ENCODE measurements around the gene SPPL2B. TPM values are rescaled to one million over a fixed set of nuclear protein-coding genes. Genes with fewer than 3 reads are reported as not detected.

Gene SPPL2B
- total RNA-seq, 1 experiment from 2014 or later: 76.0 TPM

GRCh38 chr19:2353887-2354592, 25.6 kb downstream of the SPPL2B start:
- intact Hi-C loops (cut with micrococcal nuclease; ENCODE audit: unreplicated experiment) (no loop called here), in situ Hi-C loops (cut with HindIII; ENCODE audit: low pct_unique_long_range_greater_than_20kb, low sequenced_read_pairs) (no loop called here)
- no peaks in the 10 kb centered on the region for H3K27me3 ChIP-seq (ENCODE audit: control insufficient read depth, insufficient read depth, low read length)
- ChIA-PET POLR2A (no interaction called here), CTCF (no interaction called here)
- no peaks in the 10 kb centered on the region for H3K36me3 ChIP-seq (ENCODE audit: control insufficient read depth, insufficient read depth, low read length)
- BruUV-seq (replicated peaks): no TSS peak
- TF ChIP-seq REST (IDR thresholded peaks at IDR 0.05; ENCODE audit: insufficient read depth in 1 of 2, low read depth in 2 of 2, low read length in 1 of 2): no peak
- no peak for TF ChIP-seq SIN3A (IDR thresholded peaks at IDR 0.05; ENCODE audit: borderline replicate concordance, insufficient read depth, low read depth, low read length)
- no peak for TF ChIP-seq POLR2AphosphoS5 (IDR thresholded peaks at IDR 0.05; ENCODE audit: low read depth, low read length)
- TF ChIP-seq CTCF (IDR thresholded peaks at IDR 0.05): no peak
- TF ChIP-seq TCF7L2 (IDR thresholded peaks at IDR 0.05; ENCODE audit: low read depth, low read length): no peak
- no peak overlapping the region for H3K27ac ChIP-seq (ENCODE audit: low read length)
- H3K4me3 ChIP-seq (ENCODE audit: low read depth in 2 of 2, low read length in 2 of 2): no peak overlapping the region
- H3K9me3 ChIP-seq (ENCODE audit: control insufficient read depth, insufficient read depth, low read depth, low read length): no peaks in the 10 kb centered on the region
- no peaks in the 10 kb centered on the region for H3K4me1 ChIP-seq (ENCODE audit: control insufficient read depth, insufficient read depth, low read length)
- ATAC-seq: no peak
- no peak for DNase-seq (ENCODE audit: low read depth, low spot score)

GRCh38 chr19:2354670-2355069, 26.2 kb downstream of the SPPL2B start:
- ATAC-seq (no peak), DNase-seq (ENCODE audit: low read depth, low spot score) (no peak)
- no peaks in the 10 kb centered on the region for H3K9me3 ChIP-seq (ENCODE audit: control insufficient read depth, insufficient read depth, low read depth, low read length)
- POLR2A ChIA-PET: no interaction called here
- CTCF ChIA-PET: no interaction called here
- H3K4me3 ChIP-seq (ENCODE audit: low read depth in 2 of 2, low read length in 2 of 2): no peak overlapping the region
- in situ Hi-C loops (cut with HindIII; ENCODE audit: low pct_unique_long_range_greater_than_20kb, low sequenced_read_pairs) (no loop called here), intact Hi-C loops (cut with micrococcal nuclease; ENCODE audit: unreplicated experiment) (no loop called here)
- H3K27ac ChIP-seq (ENCODE audit: low read length): no peak overlapping the region
- H3K36me3 ChIP-seq (ENCODE audit: control insufficient read depth, insufficient read depth, low read length): no peaks in the 10 kb centered on the region
- no peaks in the 10 kb centered on the region for H3K27me3 ChIP-seq (ENCODE audit: control insufficient read depth, insufficient read depth, low read length)
- H3K4me1 ChIP-seq (ENCODE audit: control insufficient read depth, insufficient read depth, low read length): no peaks in the 10 kb centered on the region
- TF ChIP-seq TCF7L2 (IDR thresholded peaks at IDR 0.05; ENCODE audit: low read depth, low read length) (no peak), SIN3A (IDR thresholded peaks at IDR 0.05; ENCODE audit: borderline replicate concordance, insufficient read depth, low read depth, low read length) (no peak), CTCF (IDR thresholded peaks at IDR 0.05) (no peak), POLR2AphosphoS5 (IDR thresholded peaks at IDR 0.05; ENCODE audit: low read depth, low read length) (no peak), REST (IDR thresholded peaks at IDR 0.05; ENCODE audit: insufficient read depth in 1 of 2, low read depth in 2 of 2, low read length in 1 of 2) (no peak)
- BruUV-seq (replicated peaks): no TSS peak

Data from Panc1 (cell line).